22Rv1 (cell line): ENCODE data around the gene USP53.
A peak's percentile ranks its signal among the peaks of the same experiment; 100 is the strongest.

ENCODE experiments used
- H3K27ac ChIP-seq: fragments of 450-650 bp; 2 replicates; pipeline ENCODE4 v1.5.1; 2017
- ZFX ChIP-seq: fragments of 450-650 bp; IDR thresholded peaks from 2 replicates; pipeline ENCODE4 v1.6.1; 2017; ENCODE audit warnings: antibody characterized with exemption, borderline replicate concordance
- TF ChIP-seq, protein P1 (sequence below): fragments of 450-650 bp; IDR thresholded peaks from 2 replicates; pipeline ENCODE4 v1.5.1; 2017; ENCODE audit warnings: mild to moderate bottlenecking

The USP53 gene

GRCh38 chr4:119209077-119209476, 3.4 kb upstream of the USP53 start:
- no peak overlapping the region for H3K27ac ChIP-seq
- TF ChIP-seq ZFX = no peak
- TF ChIP-seq, protein P1, sequence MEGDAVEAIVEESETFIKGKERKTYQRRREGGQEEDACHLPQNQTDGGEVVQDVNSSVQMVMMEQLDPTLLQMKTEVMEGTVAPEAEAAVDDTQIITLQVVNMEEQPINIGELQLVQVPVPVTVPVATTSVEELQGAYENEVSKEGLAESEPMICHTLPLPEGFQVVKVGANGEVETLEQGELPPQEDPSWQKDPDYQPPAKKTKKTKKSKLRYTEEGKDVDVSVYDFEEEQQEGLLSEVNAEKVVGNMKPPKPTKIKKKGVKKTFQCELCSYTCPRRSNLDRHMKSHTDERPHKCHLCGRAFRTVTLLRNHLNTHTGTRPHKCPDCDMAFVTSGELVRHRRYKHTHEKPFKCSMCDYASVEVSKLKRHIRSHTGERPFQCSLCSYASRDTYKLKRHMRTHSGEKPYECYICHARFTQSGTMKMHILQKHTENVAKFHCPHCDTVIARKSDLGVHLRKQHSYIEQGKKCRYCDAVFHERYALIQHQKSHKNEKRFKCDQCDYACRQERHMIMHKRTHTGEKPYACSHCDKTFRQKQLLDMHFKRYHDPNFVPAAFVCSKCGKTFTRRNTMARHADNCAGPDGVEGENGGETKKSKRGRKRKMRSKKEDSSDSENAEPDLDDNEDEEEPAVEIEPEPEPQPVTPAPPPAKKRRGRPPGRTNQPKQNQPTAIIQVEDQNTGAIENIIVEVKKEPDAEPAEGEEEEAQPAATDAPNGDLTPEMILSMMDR = no peak

GRCh38 chr4:119209586-119209985, 2.9 kb upstream of the USP53 start:
- TF ChIP-seq, protein P1 = no peak
- TF ChIP-seq ZFX = no peak
- H3K27ac ChIP-seq = no peak overlapping the region

- no peak for TF ChIP-seq ZFX
- TF ChIP-seq, protein P1 = no peak
- H3K27ac ChIP-seq = peak overlapping the region; percentile 97; the same call in 1 of the 2 replicates
Observed at GRCh38 chr4:119210775-119211174, 1.7 kb upstream of the USP53 start.

GRCh38 chr4:119211867-119212233, 663 bp upstream of the USP53 start:
- H3K27ac ChIP-seq = peak overlapping the region; percentile 97
- no peak for TF ChIP-seq ZFX
- TF ChIP-seq, protein P1 = no peak

- peak overlapping the region; percentile 97 for H3K27ac ChIP-seq
- TF ChIP-seq, protein P1 = peak; percentile 51
- no peak for TF ChIP-seq ZFX
Observed at GRCh38 chr4:119212964-119213606, 572 bp downstream of the USP53 start.

- no peak for TF ChIP-seq ZFX
- TF ChIP-seq, protein P1 = no peak
- no peak overlapping the region for H3K27ac ChIP-seq
Observed at GRCh38 chr4:119218093-119218492, 5.6 kb downstream of the USP53 start.

- TF ChIP-seq, protein P1 = no peak
- TF ChIP-seq ZFX = no peak
- no peak overlapping the region for H3K27ac ChIP-seq
Observed at GRCh38 chr4:119221412-119221811, 8.9 kb downstream of the USP53 start.
